Activated CD8-positive, alpha-beta memory T cell treated with anti-CD3 and anti-CD28 coated beads, Interleukin-2, amount 50 U/mL, for 24 hours (primary cell): Measurements from ENCODE around the gene BRD2.

Experiments used
- DNase-seq: peaks from one replicate; pipeline ENCODE4 v3.0.0-alpha.2; 2020; ENCODE audit errors: extremely low read depth

BRD2 gene

GRCh38 chr6:32993363-32993973, 25.1 kb downstream of the BRD2 start:
- DNase-seq = no peak

GRCh38 chr6:32995448-32995847, 27.1 kb downstream of the BRD2 start:
- DNase-seq = no peak

GRCh38 chr6:33000055-33000454, 31.7 kb downstream of the BRD2 start:
- no peak for DNase-seq

- DNase-seq = no peak
Observed at GRCh38 chr6:33001685-33002084, 33.3 kb downstream of the BRD2 start.

GRCh38 chr6:33004940-33005339, 36.5 kb downstream of the BRD2 start:
- DNase-seq = no peak

GRCh38 chr6:33007831-33008400, 39.5 kb downstream of the BRD2 start:
- DNase-seq = no peak

- DNase-seq = peak; percentile 17
Observed at GRCh38 chr6:33008944-33009861, 40.8 kb downstream of the BRD2 start, which contains the start of gene HLA-DOA. Gene HLA-DOA, minus strand, starts transcription at chr6:33009591.

GRCh38 chr6:33010356-33010755, 42.0 kb downstream of the BRD2 start:
- DNase-seq = no peak

GRCh38 chr6:33013608-33014007, 45.2 kb downstream of the BRD2 start:
- DNase-seq = no peak

- DNase-seq = no peak
Observed at GRCh38 chr6:33014841-33015634, 46.6 kb downstream of the BRD2 start.

GRCh38 chr6:33015798-33016197, 47.4 kb downstream of the BRD2 start:
- no peak for DNase-seq

- no peak for DNase-seq
Observed at GRCh38 chr6:33017018-33017417, 48.6 kb downstream of the BRD2 start.

- DNase-seq = no peak
Observed at GRCh38 chr6:33017694-33018353, 49.4 kb downstream of the BRD2 start.

GRCh38 chr6:33018418-33018817, 50.0 kb downstream of the BRD2 start:
- DNase-seq = no peak

- DNase-seq = no peak
Observed at GRCh38 chr6:33018904-33019303, 50.5 kb downstream of the BRD2 start.

- no peak for DNase-seq
Observed at GRCh38 chr6:33019372-33019771, 51.0 kb downstream of the BRD2 start.

- DNase-seq = no peak
Observed at GRCh38 chr6:33021917-33022316, 53.5 kb downstream of the BRD2 start.

GRCh38 chr6:33023536-33023935, 55.1 kb downstream of the BRD2 start:
- no peak for DNase-seq

- no peak for DNase-seq
Observed at GRCh38 chr6:33024521-33024920, 56.1 kb downstream of the BRD2 start.

- no peak for DNase-seq
Observed at GRCh38 chr6:33028220-33028849, 59.9 kb downstream of the BRD2 start.
